A549 (cell line): ENCODE results near the gene AK3.

ENCODE experiments used
- CTCF ChIP-seq: fragments of >200 bp; sonication (Bioruptor Twin); formaldehyde crosslinking; IDR thresholded peaks from 3 replicates; pipeline ENCODE4 v1.5.1; 2016
- FOSL2 ChIP-seq, 2 experiments: fragments of 450-650 bp in 1 of 2; fragments of >200 bp in 1 of 2; sonication (Bioruptor Twin) in 1 of 2; formaldehyde crosslinking; IDR thresholded peaks; 2 replicates each; pipeline versions ENCODE4 v1.5.0 to v1.6.1; 2016 to 2020; ENCODE audit warnings: mild to moderate bottlenecking in 1 of 2, moderate library complexity in 1 of 2
- KDM5A ChIP-seq: fragments of 200-600 bp; sonication (generic); IDR thresholded peaks from 2 replicates; pipeline ENCODE4 v1.6.1; 2016; ENCODE audit warnings: antibody characterized with exemption, mild to moderate bottlenecking
- MAZ ChIP-seq: fragments of 150-350 bp; IDR thresholded peaks from 2 replicates; pipeline ENCODE4 v1.6.1; 2014; ENCODE audit warnings: antibody characterized with exemption, low read depth, low read length, borderline replicate concordance
- POLR2A ChIP-seq: IDR thresholded peaks from 2 replicates; pipeline ENCODE4 v1.6.1; 2012; ENCODE audit warnings: mild to moderate bottlenecking, low read length
- RFX5 ChIP-seq: fragments of 450-650 bp; IDR thresholded peaks from 2 replicates; pipeline ENCODE4 v1.7.1; 2014; ENCODE audit warnings: antibody characterized with exemption, mild to moderate bottlenecking, moderate library complexity

- TF ChIP-seq CTCF = no peak
- no peak for TF ChIP-seq KDM5A
- no peak for TF ChIP-seq POLR2A
- TF ChIP-seq RFX5 = no peak
- no peak for TF ChIP-seq FOSL2 (IDR thresholded peaks at IDR 0.05)
- TF ChIP-seq FOSL2 (CRISPR knock-in tag; IDR thresholded peaks at IDR 0.05) = no peak
- TF ChIP-seq MAZ = no peak
These were observed 63.6 kb downstream of the AK3 start for GRCh38 chr9:4677392-4677791.
